ENCODE results near the gene MIS12. TPM values are rescaled to one million over a fixed set of nuclear protein-coding genes. Genes with fewer than 3 reads are reported as not detected.

MIS12 gene
- total RNA-seq, 1 experiment from 2014 or later, result 14.7 TPM

- no peaks in the 10 kb centered on the region for H3K27me3 ChIP-seq (ENCODE audit: insufficient read depth, low read length)
- no peak overlapping the region for H3K4me2 ChIP-seq (ENCODE audit: low read length)
- ChIA-PET POLR2A (no interaction called here), RAD21 (ENCODE audit: low non-redundant PET in 1 of 2, low total read pairs in 2 of 2, uncharacterized antibody in 2 of 2, unreplicated experiment in 2 of 2) (no interaction called here), CTCF (no interaction called here)
- H4K20me1 ChIP-seq (ENCODE audit: insufficient read depth), result no peaks in the 10 kb centered on the region
- H3K4me1 ChIP-seq (ENCODE audit: control insufficient read depth in 1 of 2, insufficient read depth in 2 of 2, low read length in 2 of 2), result no peaks in the 10 kb centered on the region
- no TSS peak for BruUV-seq (replicated peaks)
- H3K27ac ChIP-seq (ENCODE audit: low read depth, low read length), result no peak overlapping the region
- H3K9ac ChIP-seq (ENCODE audit: low read length), result no peak overlapping the region
- H3K79me2 ChIP-seq (ENCODE audit: insufficient read depth, low read length), result peaks cover 50% of the 10 kb centered on the region
- no peaks in the 10 kb centered on the region for H3K9me3 ChIP-seq (ENCODE audit: control insufficient read depth in 1 of 2, insufficient read depth in 1 of 2, low read depth in 1 of 2, low read length in 2 of 2)
- no peak overlapping the region for H2AFZ ChIP-seq (ENCODE audit: low read depth, low read length, poor library complexity, severe bottlenecking)
- no peak overlapping the region for H3K4me3 ChIP-seq (replicated peaks in 1 of 2; ENCODE audit: low read depth in 1 of 2, low read length in 2 of 2)
- H3K9me2 ChIP-seq (ENCODE audit: insufficient read depth), result no peaks in the 10 kb centered on the region
- intact Hi-C loops (cut with micrococcal nuclease), result no loop called here
- no peak for ATAC-seq
- H3K36me3 ChIP-seq (ENCODE audit: control insufficient read depth in 1 of 2, insufficient read depth in 2 of 2, low read length in 2 of 2), result peaks cover 48 to 68% of the 10 kb centered on the region in 2 experiments
- no peak for DNase-seq (ENCODE audit: low read depth, low spot score)
- no peak for TF ChIP-seq POLR2AphosphoS5 (IDR thresholded peaks at IDR 0.05; ENCODE audit: low read depth, low read length)
- TF ChIP-seq ATF3 (IDR thresholded peaks at IDR 0.05), result no peak
- TF ChIP-seq, protein P1, sequence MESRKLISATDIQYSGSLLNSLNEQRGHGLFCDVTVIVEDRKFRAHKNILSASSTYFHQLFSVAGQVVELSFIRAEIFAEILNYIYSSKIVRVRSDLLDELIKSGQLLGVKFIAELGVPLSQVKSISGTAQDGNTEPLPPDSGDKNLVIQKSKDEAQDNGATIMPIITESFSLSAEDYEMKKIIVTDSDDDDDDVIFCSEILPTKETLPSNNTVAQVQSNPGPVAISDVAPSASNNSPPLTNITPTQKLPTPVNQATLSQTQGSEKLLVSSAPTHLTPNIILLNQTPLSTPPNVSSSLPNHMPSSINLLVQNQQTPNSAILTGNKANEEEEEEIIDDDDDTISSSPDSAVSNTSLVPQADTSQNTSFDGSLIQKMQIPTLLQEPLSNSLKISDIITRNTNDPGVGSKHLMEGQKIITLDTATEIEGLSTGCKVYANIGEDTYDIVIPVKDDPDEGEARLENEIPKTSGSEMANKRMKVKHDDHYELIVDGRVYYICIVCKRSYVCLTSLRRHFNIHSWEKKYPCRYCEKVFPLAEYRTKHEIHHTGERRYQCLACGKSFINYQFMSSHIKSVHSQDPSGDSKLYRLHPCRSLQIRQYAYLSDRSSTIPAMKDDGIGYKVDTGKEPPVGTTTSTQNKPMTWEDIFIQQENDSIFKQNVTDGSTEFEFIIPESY (IDR thresholded peaks at IDR 0.05; ENCODE audit: extremely low read depth, insufficient replicate concordance, low read length), result no peak
- TF ChIP-seq CEBPB (IDR thresholded peaks at IDR 0.05; ENCODE audit: low read depth), result no peak
- no peak for TF ChIP-seq SRF (IDR thresholded peaks at IDR 0.05; ENCODE audit: low read depth)
- TF ChIP-seq, protein P2, sequence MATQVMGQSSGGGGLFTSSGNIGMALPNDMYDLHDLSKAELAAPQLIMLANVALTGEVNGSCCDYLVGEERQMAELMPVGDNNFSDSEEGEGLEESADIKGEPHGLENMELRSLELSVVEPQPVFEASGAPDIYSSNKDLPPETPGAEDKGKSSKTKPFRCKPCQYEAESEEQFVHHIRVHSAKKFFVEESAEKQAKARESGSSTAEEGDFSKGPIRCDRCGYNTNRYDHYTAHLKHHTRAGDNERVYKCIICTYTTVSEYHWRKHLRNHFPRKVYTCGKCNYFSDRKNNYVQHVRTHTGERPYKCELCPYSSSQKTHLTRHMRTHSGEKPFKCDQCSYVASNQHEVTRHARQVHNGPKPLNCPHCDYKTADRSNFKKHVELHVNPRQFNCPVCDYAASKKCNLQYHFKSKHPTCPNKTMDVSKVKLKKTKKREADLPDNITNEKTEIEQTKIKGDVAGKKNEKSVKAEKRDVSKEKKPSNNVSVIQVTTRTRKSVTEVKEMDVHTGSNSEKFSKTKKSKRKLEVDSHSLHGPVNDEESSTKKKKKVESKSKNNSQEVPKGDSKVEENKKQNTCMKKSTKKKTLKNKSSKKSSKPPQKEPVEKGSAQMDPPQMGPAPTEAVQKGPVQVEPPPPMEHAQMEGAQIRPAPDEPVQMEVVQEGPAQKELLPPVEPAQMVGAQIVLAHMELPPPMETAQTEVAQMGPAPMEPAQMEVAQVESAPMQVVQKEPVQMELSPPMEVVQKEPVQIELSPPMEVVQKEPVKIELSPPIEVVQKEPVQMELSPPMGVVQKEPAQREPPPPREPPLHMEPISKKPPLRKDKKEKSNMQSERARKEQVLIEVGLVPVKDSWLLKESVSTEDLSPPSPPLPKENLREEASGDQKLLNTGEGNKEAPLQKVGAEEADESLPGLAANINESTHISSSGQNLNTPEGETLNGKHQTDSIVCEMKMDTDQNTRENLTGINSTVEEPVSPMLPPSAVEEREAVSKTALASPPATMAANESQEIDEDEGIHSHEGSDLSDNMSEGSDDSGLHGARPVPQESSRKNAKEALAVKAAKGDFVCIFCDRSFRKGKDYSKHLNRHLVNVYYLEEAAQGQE (IDR thresholded peaks at IDR 0.05; ENCODE audit: low read depth), result no peak
- no peak for TF ChIP-seq SP1 (IDR thresholded peaks at IDR 0.05; ENCODE audit: low read depth)
- TF ChIP-seq EZH2 (IDR thresholded peaks at IDR 0.05), result no peak
- TF ChIP-seq YY1 (IDR thresholded peaks at IDR 0.05; ENCODE audit: extremely low read depth, insufficient replicate concordance, low read depth, low read length), result no peak
- TF ChIP-seq, protein P3, sequence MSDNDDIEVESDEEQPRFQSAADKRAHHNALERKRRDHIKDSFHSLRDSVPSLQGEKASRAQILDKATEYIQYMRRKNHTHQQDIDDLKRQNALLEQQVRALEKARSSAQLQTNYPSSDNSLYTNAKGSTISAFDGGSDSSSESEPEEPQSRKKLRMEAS (IDR thresholded peaks at IDR 0.05), result no peak
Observed at GRCh38 chr17:5478992-5479391, 7.4 kb upstream of the MIS12 start.
